Hippocampal formation (tissue), 2 donors: ENCODE data around the gene CARD8.
A peak's percentile ranks its signal among the peaks of the same experiment; 100 is the strongest.

Source experiments
- DNase-seq, 2 donors: peaks; one replicate each; lab custom pipeline; 2025; lab: John Stamatoyannopoulos, UW

Gene CARD8

GRCh38 chr19:48171710-48172109, 84.0 kb downstream of the CARD8 start:
- no peak for DNase-seq

DNA sequence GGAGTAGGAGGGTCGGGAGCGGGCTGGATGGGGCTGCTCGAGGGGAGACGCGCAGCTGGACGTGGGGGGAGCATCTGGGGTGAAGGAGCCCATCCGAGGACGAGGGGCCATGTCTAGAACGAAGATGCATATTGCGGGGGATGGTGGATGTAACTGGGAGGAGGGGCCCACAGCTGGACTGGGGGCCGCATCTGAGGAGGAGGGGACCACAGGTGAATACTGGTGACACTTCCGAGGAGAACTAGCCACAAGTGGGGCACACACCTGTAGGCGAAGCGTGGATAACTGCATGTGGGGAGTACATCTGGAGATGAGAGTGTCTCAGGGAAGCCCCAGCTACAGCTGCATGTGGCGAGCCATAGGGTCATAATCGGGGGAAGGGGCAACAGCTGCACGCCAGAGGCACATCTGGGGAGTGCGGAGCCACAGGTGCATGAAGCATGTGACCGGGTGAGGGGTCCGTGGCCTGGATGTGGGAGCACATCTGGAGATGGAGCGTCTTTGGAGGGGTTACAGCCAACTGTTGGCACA, 84.8 kb downstream of the CARD8 start:
- no peak for DNase-seq

DNA sequence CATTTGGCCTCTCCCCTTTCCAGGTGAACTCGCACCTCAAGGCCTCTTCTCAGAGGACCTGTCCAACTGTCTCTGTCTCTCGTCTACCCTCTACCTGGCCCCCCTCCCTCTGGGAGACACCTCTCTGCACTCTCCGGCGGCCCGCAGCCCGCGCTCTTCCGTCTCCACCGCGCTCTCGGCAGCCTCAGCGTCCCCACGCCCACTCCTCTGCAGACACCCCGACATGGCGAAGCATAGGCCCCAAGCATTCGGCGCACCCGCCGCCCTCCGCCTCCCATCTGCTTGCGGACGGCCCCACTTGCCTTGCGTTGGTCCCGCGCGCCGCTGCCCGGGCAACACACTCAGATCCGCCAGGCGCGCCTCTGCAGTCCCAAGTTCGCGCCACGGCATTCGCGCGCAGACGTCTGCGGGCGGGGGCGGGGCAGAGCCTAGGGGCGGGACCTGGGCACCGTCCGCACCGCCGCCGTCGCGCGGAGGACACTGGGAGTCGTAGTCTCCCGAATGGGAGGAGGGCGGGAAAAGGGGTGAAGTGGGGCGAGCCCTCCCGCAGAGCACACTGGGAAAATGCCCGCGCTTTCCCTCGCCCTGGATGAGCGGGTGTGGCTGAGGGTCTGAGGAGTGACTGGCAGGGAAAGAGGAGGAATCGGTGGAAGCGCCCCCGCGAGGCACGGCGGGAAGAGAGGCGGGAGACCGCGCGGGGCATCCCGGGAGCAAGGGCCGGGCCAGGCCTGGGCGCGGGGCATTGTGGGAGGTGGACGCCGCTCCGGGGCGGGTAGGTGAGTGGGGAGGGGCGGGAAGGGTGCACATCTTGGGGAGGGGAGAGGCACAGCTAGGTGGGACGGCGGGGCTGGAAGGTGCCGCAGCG, 85.5 kb downstream of the CARD8 start, which contains the start of the genes LIG1 and ZSWIM9:
Gene LIG1 (minus strand): TSS at position 406 of the 865 bp plus-strand sequence. CDS start 4,778 bp downstream, outside the sequence.
Gene ZSWIM9 (plus strand): TSS at position 742 of the 865 bp plus-strand sequence. CDS start 1,123 bp downstream, outside the sequence.
- peak; percentile 90 to 92 for DNase-seq

DNA sequence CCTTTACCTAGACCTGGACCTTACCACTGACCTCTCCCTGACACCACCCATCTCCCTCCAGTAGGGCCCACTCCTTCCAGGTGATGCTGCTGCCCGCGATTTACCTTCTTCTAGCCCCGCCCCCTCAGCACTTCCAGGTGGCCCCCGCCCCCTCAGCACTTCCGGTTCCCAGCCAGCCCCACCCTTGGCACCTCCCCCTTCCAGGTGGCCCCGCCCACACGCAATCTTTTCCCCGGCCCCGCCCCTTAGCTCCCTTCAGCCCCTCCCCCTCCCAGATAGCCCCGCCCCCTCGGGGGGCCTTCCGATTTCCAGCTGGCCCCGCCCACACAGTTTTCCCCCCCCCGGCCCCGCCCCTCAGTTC, 86.2 kb downstream of the CARD8 start:
- peak in 1 of 2 donors; percentile 28 for DNase-seq

- no peak for DNase-seq
Observed at GRCh38 chr19:48168689-48169088, 87.0 kb downstream of the CARD8 start.

GRCh38 chr19:48158210-48158790, 97.4 kb downstream of the CARD8 start:
- no peak for DNase-seq
